ENCODE results near the gene GPR37.

Gene GPR37

GRCh38 chr7:124724079-124724478 is 41.5 kb downstream of the GPR37 start:
- TF ChIP-seq CTCF (conservative IDR thresholded peaks at IDR 0.05; ENCODE audit: control insufficient read depth, insufficient read depth, low read depth, low read length): no peak
- no peak for DNase-seq (ENCODE audit: low read depth)
- H3K4me3 ChIP-seq (ENCODE audit: control insufficient read depth, low read depth, low read length): no peak overlapping the region

- H3K4me3 ChIP-seq (ENCODE audit: control insufficient read depth, low read depth, low read length): no peak overlapping the region
- peak; percentile 27 for DNase-seq (ENCODE audit: low read depth)
- no peak for TF ChIP-seq CTCF (conservative IDR thresholded peaks at IDR 0.05; ENCODE audit: control insufficient read depth, insufficient read depth, low read depth, low read length)
Observed at GRCh38 chr7:124723012-124723411, 42.6 kb downstream of the GPR37 start.

GRCh38 chr7:124722292-124722691 is 43.3 kb downstream of the GPR37 start:
- no peak for TF ChIP-seq CTCF (conservative IDR thresholded peaks at IDR 0.05; ENCODE audit: control insufficient read depth, insufficient read depth, low read depth, low read length)
- no peak overlapping the region for H3K4me3 ChIP-seq (ENCODE audit: control insufficient read depth, low read depth, low read length)
- DNase-seq (ENCODE audit: low read depth): peak; percentile 6

GRCh38 chr7:124720195-124720594 is 45.4 kb downstream of the GPR37 start:
- peak; percentile 2 for DNase-seq (ENCODE audit: low read depth)
- TF ChIP-seq CTCF (conservative IDR thresholded peaks at IDR 0.05; ENCODE audit: control insufficient read depth, insufficient read depth, low read depth, low read length): no peak
- no peak overlapping the region for H3K4me3 ChIP-seq (ENCODE audit: control insufficient read depth, low read depth, low read length)

- TF ChIP-seq CTCF (conservative IDR thresholded peaks at IDR 0.05; ENCODE audit: control insufficient read depth, insufficient read depth, low read depth, low read length): no peak
- H3K4me3 ChIP-seq (ENCODE audit: control insufficient read depth, low read depth, low read length): no peak overlapping the region
- no peak for DNase-seq (ENCODE audit: low read depth)
Observed at GRCh38 chr7:124718032-124718766, 47.4 kb downstream of the GPR37 start.

- no peak for DNase-seq (ENCODE audit: low read depth)
- H3K4me3 ChIP-seq (ENCODE audit: control insufficient read depth, low read depth, low read length): no peak overlapping the region
- no peak for TF ChIP-seq CTCF (conservative IDR thresholded peaks at IDR 0.05; ENCODE audit: control insufficient read depth, insufficient read depth, low read depth, low read length)
Observed at GRCh38 chr7:124716894-124717293, 48.7 kb downstream of the GPR37 start.

Data from fibroblast of mammary gland (primary cell).